Glomerular visceral epithelial cell (primary cell): ENCODE data around the gene MTHFR.
A peak's percentile ranks its signal among the peaks of the same experiment; 100 is the strongest.

Experiments used
- DNase-seq: peaks from one replicate; pipeline ENCODE4 v3.0.0-alpha.2; 2016; ENCODE audit errors: extremely low spot score

The MTHFR gene

GRCh38 chr1:11759791-11760190, 46.0 kb downstream of the MTHFR start:
- DNase-seq = no peak

- no peak for DNase-seq
Measured at GRCh38 chr1:11757047-11757446, 48.7 kb downstream of the MTHFR start.

GRCh38 chr1:11753555-11754208, 52.1 kb downstream of the MTHFR start:
- DNase-seq = peak; percentile 12

GRCh38 chr1:11752359-11753088, 53.2 kb downstream of the MTHFR start:
- DNase-seq = no peak

GRCh38 chr1:11751087-11751486, 54.7 kb downstream of the MTHFR start:
- no peak for DNase-seq

- DNase-seq = no peak
Measured at GRCh38 chr1:11749996-11750395, 55.8 kb downstream of the MTHFR start.

DNA sequence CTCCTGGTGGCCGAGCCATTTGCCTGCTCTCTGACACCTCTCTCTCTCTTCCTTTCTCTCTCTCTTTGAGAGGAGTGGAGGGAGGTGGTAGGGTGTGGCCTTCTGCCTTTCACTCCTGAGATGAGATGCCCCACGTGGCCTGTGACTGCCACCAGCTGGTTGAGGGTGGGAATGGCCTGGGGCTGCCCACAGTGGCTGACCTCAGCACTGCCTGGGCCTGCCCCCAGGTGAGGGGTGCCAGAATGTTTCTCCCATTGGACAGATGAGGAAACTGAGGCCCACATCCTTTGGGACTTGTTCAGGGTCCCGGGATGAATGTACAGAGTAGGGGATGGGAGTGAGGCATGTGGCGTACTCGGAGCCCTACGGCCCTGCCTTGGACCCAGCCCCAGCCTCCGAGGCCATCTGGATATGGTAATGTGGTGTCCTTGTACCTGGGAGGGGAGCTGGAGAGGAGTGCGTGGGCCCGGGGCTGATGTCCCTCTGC, 56.5 kb downstream of the MTHFR start:
- DNase-seq = peak; percentile 53

DNA sequence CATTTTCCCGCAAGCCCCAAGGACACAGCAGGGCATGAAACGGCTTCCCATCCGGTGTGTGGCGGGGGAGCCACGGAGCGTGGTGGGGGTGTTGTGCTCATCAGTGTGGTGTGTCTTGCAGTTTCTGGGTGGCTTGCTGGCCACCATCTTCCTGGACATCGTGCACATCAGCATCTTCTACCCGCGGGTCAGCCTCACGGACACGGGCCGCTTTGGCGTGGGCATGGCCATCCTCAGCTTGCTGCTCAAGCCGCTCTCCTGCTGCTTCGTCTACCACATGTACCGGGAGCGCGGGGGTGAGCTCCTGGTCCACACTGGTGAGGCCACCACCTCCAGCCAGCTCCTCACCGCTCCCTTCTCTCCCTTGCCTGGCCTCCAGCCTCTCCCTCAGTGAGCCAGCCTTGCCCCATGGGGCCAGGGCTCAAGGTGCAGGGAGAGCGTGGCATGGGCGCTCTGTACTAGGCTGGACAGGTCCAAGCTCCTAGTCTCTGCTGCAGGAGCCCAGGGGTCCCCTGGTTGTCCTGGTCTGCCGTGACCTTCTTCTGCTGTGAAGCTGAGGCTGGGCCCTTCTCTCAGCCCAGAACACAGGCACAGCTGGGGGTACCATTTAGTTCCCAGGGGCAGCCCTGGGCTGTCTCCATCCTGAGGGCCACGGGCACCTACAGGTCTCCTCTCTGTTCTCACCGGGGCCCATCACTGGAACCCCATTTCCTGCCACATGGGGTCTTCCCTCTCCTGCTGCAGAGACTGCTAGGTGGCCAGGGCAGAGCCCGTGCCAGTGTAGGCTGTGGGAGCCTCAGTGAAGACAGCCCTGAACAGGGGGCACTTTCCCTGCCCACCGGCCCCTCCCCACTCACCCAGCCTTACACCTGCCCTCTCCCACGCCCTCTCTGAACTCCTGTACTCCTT, 57.2 kb downstream of the MTHFR start:
- DNase-seq = no peak

GRCh38 chr1:11746795-11747487, 58.8 kb downstream of the MTHFR start:
- no peak for DNase-seq

DNA sequence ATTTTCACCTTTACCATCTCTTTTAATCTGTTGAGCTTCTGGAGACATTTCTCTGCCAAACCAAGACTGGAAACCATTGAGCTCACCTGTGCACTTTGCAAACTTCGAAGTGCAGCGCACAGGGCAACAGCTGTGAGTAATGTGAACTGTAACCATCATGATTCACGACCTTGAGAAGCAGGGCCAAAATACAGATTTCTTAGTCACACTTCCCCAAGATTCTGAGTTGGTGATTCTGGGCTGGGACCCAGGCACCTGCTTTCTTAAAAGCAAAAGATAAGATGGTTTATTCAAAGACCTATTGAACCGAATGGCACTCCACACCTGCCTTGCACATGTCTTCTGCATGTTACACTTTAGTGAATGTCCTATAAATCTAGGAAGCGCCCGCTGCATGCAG, 59.7 kb downstream of the MTHFR start:
- no peak for DNase-seq

DNA sequence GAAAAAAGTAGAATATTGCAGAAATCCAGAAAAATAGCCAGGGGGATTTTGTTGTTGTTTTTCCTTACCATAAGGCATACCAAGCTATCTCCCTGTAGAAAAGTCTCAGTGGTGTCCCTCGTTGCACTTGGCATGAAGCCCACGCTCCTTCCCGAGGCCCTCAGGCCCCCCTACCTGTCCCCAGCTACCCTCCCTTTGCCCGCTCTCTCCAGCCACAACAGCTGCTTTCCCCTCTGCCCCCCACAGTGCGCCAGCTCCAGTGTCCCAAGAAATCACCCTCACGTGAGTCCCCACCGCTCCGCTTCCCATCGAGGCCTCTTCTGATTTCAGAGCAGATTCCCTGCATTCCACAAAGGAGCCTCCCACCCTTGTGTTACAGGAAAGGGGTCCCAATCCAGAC, 61.5 kb downstream of the MTHFR start:
- no peak for DNase-seq

DNA sequence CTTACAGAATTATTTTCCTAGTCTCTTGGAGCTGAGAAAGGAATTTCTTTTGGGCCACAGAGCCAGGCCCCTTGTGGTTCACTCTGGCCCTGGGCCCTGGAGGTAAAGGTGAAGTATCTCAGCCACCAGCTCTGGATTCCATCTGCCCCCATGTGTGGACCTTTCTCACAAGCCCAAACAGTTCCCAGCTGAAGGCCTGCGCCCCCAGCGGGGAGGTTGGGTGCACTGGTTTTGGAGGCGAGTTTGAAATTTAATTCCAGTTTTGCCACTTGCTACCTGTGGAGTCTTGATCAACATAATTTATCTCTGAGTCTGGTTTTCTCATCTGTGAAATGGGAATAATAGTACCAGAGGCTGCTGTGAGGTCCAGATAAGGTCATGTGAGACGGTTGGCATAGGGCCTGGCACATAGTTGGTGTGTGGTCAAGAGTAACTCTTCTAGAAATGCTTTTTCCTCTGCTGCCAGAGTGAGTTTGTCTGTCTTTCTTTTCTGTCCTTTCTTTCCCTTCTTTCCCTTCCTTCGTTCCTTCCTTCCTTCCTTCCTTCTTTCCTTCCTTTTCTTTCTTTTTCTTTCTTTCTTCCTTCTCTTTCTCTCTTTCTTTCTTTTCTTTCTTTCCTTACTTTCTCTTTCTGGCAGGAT, 63.7 kb downstream of the MTHFR start:
- no peak for DNase-seq

- DNase-seq = no peak
Measured at GRCh38 chr1:11741482-11741881, 64.3 kb downstream of the MTHFR start.

- no peak for DNase-seq
Measured at GRCh38 chr1:11740258-11741192, 65.2 kb downstream of the MTHFR start.

- DNase-seq = no peak
Measured at GRCh38 chr1:11738783-11739182, 67.0 kb downstream of the MTHFR start.

GRCh38 chr1:11738096-11738495, 67.7 kb downstream of the MTHFR start:
- DNase-seq = no peak

GRCh38 chr1:11736746-11737639, 68.8 kb downstream of the MTHFR start:
- peak; percentile 55 for DNase-seq

DNA sequence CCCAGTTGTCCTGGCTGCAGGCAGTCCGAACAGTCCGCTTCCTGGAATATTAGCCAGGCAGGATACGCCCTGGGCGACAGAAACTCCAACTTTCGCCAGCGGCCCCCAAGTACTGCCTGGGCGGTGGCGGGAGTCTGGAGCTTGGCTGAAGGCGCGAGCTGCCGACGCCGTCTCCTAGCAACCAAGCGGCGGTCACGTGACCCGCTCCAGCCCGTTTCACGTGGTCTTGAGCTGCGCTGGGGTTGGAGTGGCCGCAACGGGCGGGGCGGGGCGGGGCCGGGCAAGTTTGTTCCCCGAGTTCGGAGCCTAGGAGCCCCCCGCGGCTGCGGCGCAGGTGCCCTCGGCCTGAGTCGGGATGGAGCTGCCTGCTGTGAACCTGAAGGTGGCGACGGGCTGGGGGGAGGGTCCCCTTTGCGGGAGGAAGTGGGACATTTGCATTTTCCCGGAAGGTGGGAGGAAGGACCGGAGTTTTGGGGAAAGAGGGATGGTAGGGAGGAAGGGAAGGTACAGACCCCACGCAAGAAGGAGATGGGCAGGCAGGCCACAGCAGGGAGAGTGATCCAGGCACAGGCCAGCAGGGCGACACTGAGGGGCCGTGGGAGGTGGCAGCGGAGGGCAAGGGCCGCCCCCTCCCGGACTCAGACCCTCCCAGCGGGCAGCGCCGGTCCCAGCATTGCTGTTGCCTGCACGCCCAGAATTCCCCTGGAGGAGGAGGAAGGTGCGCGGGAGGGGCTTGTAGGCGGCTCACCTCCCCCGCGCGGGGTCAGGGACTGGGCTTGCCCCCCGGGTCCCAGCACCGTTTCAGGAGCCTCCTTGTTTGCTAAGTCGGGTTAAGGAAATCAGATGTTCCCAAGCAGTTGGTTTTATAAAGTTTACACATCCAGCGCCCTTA, 69.7 kb downstream of the MTHFR start, which contains the start of gene AGTRAP:
Gene AGTRAP, plus strand, starts transcription at position 283 of the 892 bp plus-strand sequence. Its CDS starts 73 bp downstream, at position 356.
- DNase-seq = peak; percentile 88
